ENCODE results near the gene OR2A42. TPM values are rescaled to one million over a fixed set of nuclear protein-coding genes. Genes with fewer than 3 reads are reported as not detected.

Gene OR2A42, protein sequence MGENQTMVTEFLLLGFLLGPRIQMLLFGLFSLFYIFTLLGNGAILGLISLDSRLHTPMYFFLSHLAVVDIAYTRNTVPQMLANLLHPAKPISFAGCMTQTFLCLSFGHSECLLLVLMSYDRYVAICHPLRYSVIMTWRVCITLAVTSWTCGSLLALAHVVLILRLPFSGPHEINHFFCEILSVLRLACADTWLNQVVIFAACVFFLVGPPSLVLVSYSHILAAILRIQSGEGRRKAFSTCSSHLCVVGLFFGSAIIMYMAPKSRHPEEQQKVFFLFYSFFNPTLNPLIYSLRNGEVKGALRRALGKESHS
- total RNA-seq = under 0.01 TPM in 1 of 2 replicates, not detected in the other

DNA sequence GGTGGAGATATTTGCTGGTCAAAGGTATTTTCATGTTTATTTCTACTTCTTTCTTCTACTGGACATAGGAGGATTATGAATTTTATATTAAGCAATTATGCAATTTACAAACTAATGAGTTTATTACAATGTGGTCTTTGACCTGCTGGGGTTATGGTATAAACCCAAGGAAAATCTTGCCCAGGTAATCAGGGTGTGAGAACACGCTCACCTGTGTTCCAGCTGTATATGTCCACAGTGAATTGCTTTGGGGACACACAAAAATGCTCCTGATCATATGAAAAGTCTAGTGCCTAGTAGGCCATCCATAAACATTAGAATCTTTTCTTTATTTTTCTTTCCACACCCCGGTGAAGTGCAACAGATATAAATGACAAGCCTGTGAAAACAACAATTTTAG lies at the start of gene OR2A42:
TSS of gene OR2A42 (minus strand) at position 241 of the 400 bp plus-strand sequence. CDS start 6,762 bp downstream, outside the sequence.

DNA sequence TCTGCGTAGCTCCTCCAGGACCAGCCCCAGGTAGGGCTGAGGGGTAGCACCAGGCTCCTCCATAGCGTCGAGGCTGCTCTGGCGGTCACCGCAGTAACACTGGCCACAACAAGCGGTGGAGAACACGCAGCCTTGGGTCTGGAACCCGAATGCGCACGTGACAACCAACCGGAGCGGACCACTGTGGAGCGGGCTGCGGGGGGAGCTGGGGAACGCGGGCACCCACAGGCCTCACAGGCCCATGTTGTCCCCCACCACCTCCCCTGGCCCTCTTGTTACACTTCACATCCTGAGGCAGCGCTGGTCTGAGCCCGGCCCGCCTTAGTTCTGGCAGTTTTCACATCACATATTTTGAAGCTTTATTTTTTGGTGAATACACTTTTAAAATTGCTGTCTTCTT lies 29.8 kb upstream of the OR2A42 start, which contains the start of gene CTAGE8:
TSS of gene CTAGE8 (minus strand) at position 101 of the 400 bp plus-strand sequence. CDS start at position 63, 38 bp downstream.

DNA sequence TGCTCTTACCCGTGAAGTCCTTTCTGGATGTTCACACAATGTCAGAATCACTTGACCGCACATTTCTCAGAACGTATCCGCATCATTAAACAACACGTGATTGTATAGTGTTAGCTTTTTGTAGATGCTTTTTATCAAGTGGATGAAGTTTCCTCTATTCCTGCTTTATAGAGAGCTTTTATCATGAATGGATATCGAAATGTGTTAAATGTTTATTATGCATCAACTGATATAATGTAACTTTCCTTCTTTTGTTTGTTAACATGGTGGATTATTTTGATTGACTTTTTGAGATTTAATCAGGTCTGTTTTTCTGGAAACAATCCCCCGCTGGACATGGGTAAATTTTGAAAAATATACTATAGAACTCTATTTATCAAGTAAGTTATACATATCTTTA lies 25.3 kb upstream of the OR2A42 start, which contains the start of gene OR2A7:
TSS of gene OR2A7 (minus strand) at position 101 of the 400 bp plus-strand sequence. CDS start 5,164 bp downstream, outside the sequence.

DNA sequence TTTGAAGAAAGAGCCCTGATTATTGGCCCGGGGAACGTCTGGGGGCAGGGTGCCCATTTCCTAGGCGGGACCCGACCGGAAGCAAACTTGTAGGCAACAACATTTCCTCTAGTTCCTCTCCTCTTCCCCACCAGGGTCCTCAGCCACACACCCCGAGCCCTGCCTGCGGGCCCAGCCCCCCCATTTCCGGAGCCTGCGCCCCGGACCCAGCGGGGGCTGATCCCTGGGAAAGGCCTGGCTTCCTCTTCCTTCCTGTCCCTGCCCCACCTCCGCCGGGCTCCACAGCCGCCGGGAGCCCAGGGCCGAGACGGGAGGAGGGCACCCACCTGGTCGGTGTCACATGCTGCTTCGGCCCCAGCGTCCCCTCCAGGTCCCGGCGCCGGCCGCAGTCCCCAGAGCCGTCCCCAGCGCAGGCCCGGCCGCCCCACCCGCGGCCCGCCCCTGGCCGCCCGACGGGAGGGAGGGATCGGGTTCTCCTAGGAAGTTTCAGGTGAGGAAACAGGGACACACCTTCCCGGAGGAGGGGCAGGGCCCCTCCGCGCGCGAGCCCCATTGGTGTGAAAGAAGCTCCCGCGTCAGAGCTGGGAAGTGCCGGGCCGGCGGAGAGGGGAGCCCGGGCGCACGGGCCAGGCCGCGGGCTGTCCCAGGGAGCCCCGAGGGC lies 44.1 kb downstream of the OR2A42 start, which contains the start of gene ARHGEF35:
TSS of gene ARHGEF35 (minus strand) at position 622 of the 661 bp plus-strand sequence. CDS start 7,450 bp downstream, outside the sequence.

DNA sequence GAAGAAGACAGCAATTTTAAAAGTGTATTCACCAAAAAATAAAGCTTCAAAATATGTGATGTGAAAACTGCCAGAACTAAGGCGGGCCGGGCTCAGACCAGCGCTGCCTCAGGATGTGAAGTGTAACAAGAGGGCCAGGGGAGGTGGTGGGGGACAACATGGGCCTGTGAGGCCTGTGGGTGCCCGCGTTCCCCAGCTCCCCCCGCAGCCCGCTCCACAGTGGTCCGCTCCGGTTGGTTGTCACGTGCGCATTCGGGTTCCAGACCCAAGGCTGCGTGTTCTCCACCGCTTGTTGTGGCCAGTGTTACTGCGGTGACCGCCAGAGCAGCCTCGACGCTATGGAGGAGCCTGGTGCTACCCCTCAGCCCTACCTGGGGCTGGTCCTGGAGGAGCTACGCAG lies 56.2 kb downstream of the OR2A42 start, which contains the start of gene CTAGE4:
TSS of gene CTAGE4 (plus strand) at position 301 of the 400 bp plus-strand sequence. CDS start at position 339, 38 bp downstream.

Other genes with a start within 250 kb of the OR2A42 start
- not detected in 2 replicates for gene OR6B1, start 239.3 kb downstream of the OR2A42 start, total RNA-seq
- not detected in 2 replicates for gene OR2A5, start 190.7 kb downstream of the OR2A42 start, total RNA-seq
- not detected in 2 replicates for gene OR2A25, start 169.8 kb downstream of the OR2A42 start, total RNA-seq
- not detected in 2 replicates for gene OR2A12, start 153.3 kb downstream of the OR2A42 start, total RNA-seq
- gene OR2A2, start 130.0 kb downstream of the OR2A42 start, total RNA-seq = not detected in 2 replicates
- not detected in 2 replicates for gene OR2A14, start 116.4 kb downstream of the OR2A42 start, total RNA-seq
- not detected in 2 replicates for gene CTAGE4, start 56.1 kb downstream of the OR2A42 start, total RNA-seq
- gene ARHGEF35, start 43.8 kb downstream of the OR2A42 start, total RNA-seq = 0.37 and 0.59 TPM in 2 replicates
- not detected in 2 replicates for gene OR2A7, start 25.2 kb upstream of the OR2A42 start, total RNA-seq
- 0.09 TPM in 1 of 2 replicates, not detected in the other for gene CTAGE8, start 29.7 kb upstream of the OR2A42 start, total RNA-seq
- under 0.01 TPM in 1 of 2 replicates, not detected in the other for gene OR2A1, start 72.8 kb upstream of the OR2A42 start, total RNA-seq
- gene ARHGEF5, start 115.8 kb upstream of the OR2A42 start, total RNA-seq = 0.23 and 0.89 TPM in 2 replicates
- gene NOBOX, start 164.1 kb upstream of the OR2A42 start, total RNA-seq = not detected in 2 replicates